ENCODE results near the gene UBR4. TPM values are rescaled to one million over a fixed set of nuclear protein-coding genes. Genes with fewer than 3 reads are reported as not detected.

UBR4 gene
- total and polyA plus RNA-seq, 2 donors from 2014 or later = 167 to 319 TPM

DNA sequence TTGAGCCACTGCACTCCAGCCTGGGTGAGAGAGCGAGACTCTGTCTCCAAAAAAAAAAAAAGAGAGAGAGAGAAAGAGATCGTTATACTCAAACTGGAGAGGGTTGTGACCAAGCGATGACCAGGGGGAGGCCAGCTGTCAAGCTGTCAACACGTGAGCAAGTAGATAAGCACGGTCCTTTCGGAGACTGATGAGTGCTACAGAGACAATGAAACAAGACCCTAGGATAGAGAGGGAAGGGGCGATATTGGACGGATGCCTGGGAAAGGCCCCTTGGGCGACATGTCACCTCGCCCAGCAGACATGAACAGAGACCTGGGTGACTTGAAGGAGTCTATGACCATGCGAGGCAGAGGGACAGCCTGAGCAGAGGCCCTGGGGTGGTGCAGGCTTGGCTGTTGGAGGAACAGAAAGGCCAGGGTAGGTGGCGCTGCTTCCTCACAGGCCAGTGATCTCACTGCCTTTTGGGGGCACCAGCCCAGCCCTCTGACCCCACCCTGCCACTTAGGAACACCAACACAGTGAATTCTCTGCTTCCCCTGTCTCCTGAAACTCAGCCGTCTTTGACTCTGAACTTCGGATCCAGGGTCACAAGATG lies 152.8 kb downstream of the UBR4 start:
- Histone ChIP-seq H3K27me3 (ENCODE audit: control insufficient read depth, insufficient read depth, low read length) (no peaks in the 10 kb centered on the region), H3K27ac (ENCODE audit: low read depth in 2 of 2, low read length in 2 of 2) (no peak overlapping the region), H3K9me3 (ENCODE audit: control insufficient read depth in 2 of 3, insufficient read depth in 1 of 3, low read length in 3 of 3) (no peaks in the 10 kb centered on the region), H3K4me3 (ENCODE audit: low read length in 3 of 3) (no peak overlapping the region), H3K9ac (ENCODE audit: low read length in 3 of 3) (no peak overlapping the region), H3K36me3 (ENCODE audit: control insufficient read depth in 2 of 3, insufficient read depth in 3 of 3, low read length in 3 of 3) (no peaks in the 10 kb centered on the region), H3K4me1 (ENCODE audit: control insufficient read depth in 2 of 3, insufficient read depth in 2 of 3, low read depth in 1 of 3, low read length in 3 of 3) (peaks cover 0 to 7% (median 0%) of the 10 kb centered on the region in 3 donors)
- no peak for TF ChIP-seq CTCF (IDR thresholded peaks at IDR 0.05; ENCODE audit: borderline replicate concordance, extremely low read depth, insufficient read depth)
- DNase-seq = no peak
- intact Hi-C loops (cut with DNase I) = no loop called here
- no peak for FAIRE-seq

DNA sequence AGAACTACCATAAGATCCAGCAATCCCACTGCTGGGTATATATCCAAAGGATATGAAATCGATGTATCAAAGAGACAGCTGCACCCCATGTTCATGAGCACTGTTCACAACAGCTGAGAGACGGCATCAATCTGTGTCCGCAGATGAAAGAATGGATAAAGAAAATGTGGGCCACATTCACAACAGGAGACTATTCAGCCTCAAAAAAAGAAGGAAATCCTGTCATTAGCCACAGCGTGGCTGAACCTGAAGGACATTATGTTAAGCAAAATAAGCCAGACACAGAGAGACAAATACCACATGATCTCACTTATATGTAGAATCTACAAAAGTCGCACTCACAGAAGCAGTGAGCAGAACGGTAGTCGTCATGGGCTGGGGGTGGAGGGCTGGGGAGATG lies 154.4 kb downstream of the UBR4 start:
- FAIRE-seq (no peak), DNase-seq (no peak)
- intact Hi-C loops (cut with DNase I) = no loop called here
- peaks cover 0 to 7% (median 0%) of the 10 kb centered on the region in 3 donors for H3K4me1 ChIP-seq (ENCODE audit: control insufficient read depth in 2 of 3, insufficient read depth in 2 of 3, low read depth in 1 of 3, low read length in 3 of 3)
- H3K27ac ChIP-seq (ENCODE audit: low read depth in 2 of 2, low read length in 2 of 2) = no peak overlapping the region
- no peak for TF ChIP-seq CTCF (IDR thresholded peaks at IDR 0.05; ENCODE audit: borderline replicate concordance, extremely low read depth, insufficient read depth)
- H3K9ac ChIP-seq (ENCODE audit: low read length in 3 of 3) = no peak overlapping the region
- no peaks in the 10 kb centered on the region for H3K27me3 ChIP-seq (ENCODE audit: control insufficient read depth, insufficient read depth, low read length)
- no peaks in the 10 kb centered on the region for H3K36me3 ChIP-seq (ENCODE audit: control insufficient read depth in 2 of 3, insufficient read depth in 3 of 3, low read length in 3 of 3)
- H3K4me3 ChIP-seq (ENCODE audit: low read length in 3 of 3) = no peak overlapping the region
- no peaks in the 10 kb centered on the region for H3K9me3 ChIP-seq (ENCODE audit: control insufficient read depth in 2 of 3, insufficient read depth in 1 of 3, low read length in 3 of 3)

DNA sequence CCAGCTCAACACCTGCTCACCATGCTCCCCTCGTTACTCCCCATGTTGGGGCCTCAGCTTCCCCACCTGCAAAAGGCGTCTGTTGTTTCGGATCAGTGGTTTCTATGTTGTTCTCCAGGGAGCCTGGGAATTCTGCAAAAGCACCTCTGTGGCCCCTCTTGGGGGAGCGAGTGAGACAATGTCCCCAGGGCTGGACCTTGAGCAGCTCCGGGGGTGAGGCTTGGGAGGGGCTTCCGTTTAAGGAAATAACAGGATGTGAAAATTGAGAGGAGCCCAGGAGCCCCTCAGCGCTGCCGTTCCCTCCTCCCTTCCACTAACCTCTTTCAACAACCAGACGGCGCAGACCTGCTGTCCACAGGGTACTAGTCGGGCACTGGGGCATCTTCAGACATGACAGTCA lies 155.1 kb downstream of the UBR4 start:
- H3K9ac ChIP-seq (ENCODE audit: low read length in 3 of 3) = no peak overlapping the region
- H3K4me3 ChIP-seq (ENCODE audit: low read length in 3 of 3) = no peak overlapping the region
- peaks cover 0 to 7% (median 0%) of the 10 kb centered on the region in 3 donors for H3K4me1 ChIP-seq (ENCODE audit: control insufficient read depth in 2 of 3, insufficient read depth in 2 of 3, low read depth in 1 of 3, low read length in 3 of 3)
- no peak for DNase-seq
- H3K27me3 ChIP-seq (ENCODE audit: control insufficient read depth, insufficient read depth, low read length) = no peaks in the 10 kb centered on the region
- TF ChIP-seq CTCF (IDR thresholded peaks at IDR 0.05; ENCODE audit: borderline replicate concordance, extremely low read depth, insufficient read depth) = no peak
- intact Hi-C loops (cut with DNase I) = no loop called here
- H3K36me3 ChIP-seq (ENCODE audit: control insufficient read depth in 2 of 3, insufficient read depth in 3 of 3, low read length in 3 of 3) = no peaks in the 10 kb centered on the region
- no peak overlapping the region for H3K27ac ChIP-seq (ENCODE audit: low read depth in 2 of 2, low read length in 2 of 2)
- H3K9me3 ChIP-seq (ENCODE audit: control insufficient read depth in 2 of 3, insufficient read depth in 1 of 3, low read length in 3 of 3) = no peaks in the 10 kb centered on the region
- FAIRE-seq = no peak

DNA sequence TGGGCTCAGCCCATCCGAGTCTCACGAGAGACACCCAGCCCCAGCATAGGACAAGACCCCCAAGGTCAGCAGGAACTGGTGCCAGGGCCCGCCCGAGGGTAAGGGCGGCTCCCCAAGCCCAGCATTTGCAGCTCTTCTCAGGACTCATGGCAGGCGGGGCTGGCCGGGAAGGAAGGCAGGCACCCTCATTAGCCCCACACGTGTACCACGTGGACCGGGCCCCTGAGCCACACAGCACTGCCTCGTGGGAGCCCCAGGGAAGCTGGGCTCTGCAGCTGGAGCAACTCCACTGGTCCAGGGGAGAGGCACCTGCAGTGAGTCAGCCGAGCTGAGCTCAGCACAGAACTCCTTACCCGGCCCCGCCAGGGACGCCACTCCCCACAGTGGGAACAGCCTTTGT lies 155.8 kb downstream of the UBR4 start:
- Histone ChIP-seq H3K36me3 (ENCODE audit: control insufficient read depth in 2 of 3, insufficient read depth in 3 of 3, low read length in 3 of 3) (no peaks in the 10 kb centered on the region), H3K27ac (ENCODE audit: low read depth in 2 of 2, low read length in 2 of 2) (no peak overlapping the region), H3K4me3 (ENCODE audit: low read length in 3 of 3) (no peak overlapping the region), H3K4me1 (ENCODE audit: control insufficient read depth in 2 of 3, insufficient read depth in 2 of 3, low read depth in 1 of 3, low read length in 3 of 3) (peaks cover 0 to 7% (median 0%) of the 10 kb centered on the region in 3 donors), H3K9me3 (ENCODE audit: control insufficient read depth in 2 of 3, insufficient read depth in 1 of 3, low read length in 3 of 3) (no peaks in the 10 kb centered on the region), H3K9ac (ENCODE audit: low read length in 3 of 3) (no peak overlapping the region), H3K27me3 (ENCODE audit: control insufficient read depth, insufficient read depth, low read length) (no peaks in the 10 kb centered on the region)
- DNase-seq (no peak), FAIRE-seq (no peak)
- intact Hi-C loops (cut with DNase I) = no loop called here
- TF ChIP-seq CTCF (IDR thresholded peaks at IDR 0.05; ENCODE audit: borderline replicate concordance, extremely low read depth, insufficient read depth) = no peak
